IMR-90 (cell line): ENCODE results near the gene NT5C3A. TPM values are rescaled to one million over a fixed set of nuclear protein-coding genes. Genes with fewer than 3 reads are reported as not detected.

Experiments used
- ATAC-seq: fragments of 200-7000 bp; cut with Tn5 transposase; 2 replicates; pipeline ENCODE4 v1.9.1; 2020; ENCODE audit warnings: low read depth, mild to moderate bottlenecking, moderate library complexity
- BruUV-seq: library from RNA; stranded (reverse); fragments of 400-500 nt; replicated peaks from 2 replicates; lab custom pipeline; 2021; lab: Mats Ljungman, UMichigan
- CTCF ChIA-PET: fragments of 300-600 bp; formaldehyde crosslinking; extraction: SDS; loops from one replicate; lab custom pipeline; 2021; ENCODE audit warnings: antibody characterized with exemption; lab: Yijun Ruan, JAX
- POLR2A ChIA-PET: fragments of 300-600 bp; sonication (Branson Sonifier 250); formaldehyde crosslinking; loops from one replicate; lab custom pipeline; 2022; ENCODE audit warnings: antibody characterized with exemption; ENCODE audit not compliant: unreplicated experiment; lab: Charles Lee
- DNase-seq: peaks from one replicate; pipeline ENCODE4 v3.0.0; 2013
- H2AFZ ChIP-seq: replicated peaks from 2 replicates; pipeline ENCODE3; 2013; ENCODE audit warnings: low read length, mild to moderate bottlenecking; ENCODE audit not compliant: poor library complexity
- H2AK5ac ChIP-seq: 2 replicates; pipeline ENCODE4 v1.6.1; 2013; ENCODE audit warnings: low read depth, low read length, inconsistent platforms
- H2AK9ac ChIP-seq: replicated peaks from 2 replicates; pipeline ENCODE3; 2013; ENCODE audit warnings: mild to moderate bottlenecking, low read depth, low read length, moderate library complexity; ENCODE audit not compliant: poor library complexity
- H2BK120ac ChIP-seq: 2 replicates; pipeline ENCODE4 v1.6.1; 2013; ENCODE audit warnings: low read depth, low read length, inconsistent platforms
- H2BK15ac ChIP-seq: 3 replicates; pipeline ENCODE4 v1.6.1; 2013; ENCODE audit warnings: low read depth, low read length, inconsistent platforms
- H2BK20ac ChIP-seq: 2 replicates; pipeline ENCODE4 v1.6.1; 2013; ENCODE audit warnings: low read depth, mild to moderate bottlenecking, inconsistent platforms, low read length, moderate library complexity
- H2BK5ac ChIP-seq: 2 replicates; pipeline ENCODE4 v1.6.1; 2013; ENCODE audit warnings: mild to moderate bottlenecking, low read depth, low read length, inconsistent platforms; ENCODE audit not compliant: poor library complexity, severe bottlenecking
- H3K14ac ChIP-seq: replicated peaks from 2 replicates; pipeline ENCODE4 v1.6.1; 2013; ENCODE audit warnings: low read depth, low read length, inconsistent platforms
- H3K18ac ChIP-seq: 2 replicates; pipeline ENCODE4 v1.6.1; 2013; ENCODE audit warnings: low read depth, low read length, control low read depth
- H3K23ac ChIP-seq: 2 replicates; pipeline ENCODE4 v1.6.1; 2013; ENCODE audit warnings: low read depth, low read length, inconsistent platforms
- H3K27ac ChIP-seq: 2 replicates; pipeline ENCODE4 v1.5.1; 2013; ENCODE audit warnings: mild to moderate bottlenecking, control low read depth, low read length; ENCODE audit not compliant: insufficient read depth
- H3K27me3 ChIP-seq: 2 replicates; pipeline ENCODE4 v1.6.1; 2013; ENCODE audit warnings: low read length; ENCODE audit not compliant: control insufficient read depth, insufficient read depth
- H3K36me3 ChIP-seq: 2 replicates; pipeline ENCODE4 v1.6.1; 2013; ENCODE audit warnings: low read length, mixed read lengths; ENCODE audit not compliant: control insufficient read depth, insufficient read depth
- H3K4ac ChIP-seq: 2 replicates; pipeline ENCODE4 v1.6.1; 2013; ENCODE audit warnings: low read depth, low read length, inconsistent platforms
- H3K4me1 ChIP-seq: 2 replicates; pipeline ENCODE4 v1.6.1; 2013; ENCODE audit warnings: low read length, mixed read lengths; ENCODE audit not compliant: control insufficient read depth, insufficient read depth
- H3K4me2 ChIP-seq: 2 replicates; pipeline ENCODE4 v1.6.1; 2013; ENCODE audit warnings: low read depth, mild to moderate bottlenecking, control low read depth, low read length, moderate library complexity
- H3K4me3 ChIP-seq: 2 replicates; pipeline ENCODE4 v1.5.1; 2013; ENCODE audit warnings: low read depth, mild to moderate bottlenecking, control low read depth, low read length, moderate library complexity; ENCODE audit not compliant: insufficient read depth
- H3K56ac ChIP-seq: 2 replicates; pipeline ENCODE4 v1.6.1; 2013; ENCODE audit warnings: low read length, inconsistent platforms; ENCODE audit not compliant: insufficient read depth; ENCODE audit errors: extremely low read depth
- H3K79me1 ChIP-seq, 2 experiments: 2 replicates each; pipeline ENCODE4 v1.6.1; 2013; ENCODE audit warnings: low read length in 2 of 2, inconsistent platforms in 1 of 2, low read depth in 1 of 2
- H3K9ac ChIP-seq: 2 replicates; pipeline ENCODE4 v1.6.1; 2013; ENCODE audit warnings: low read depth, low read length, control low read depth
- H3K9me1 ChIP-seq: 2 replicates; pipeline ENCODE4 v1.6.1; 2013; ENCODE audit warnings: low read length, inconsistent platforms; ENCODE audit not compliant: insufficient read depth
- H3K9me3 ChIP-seq: 2 replicates; pipeline ENCODE4 v1.6.1; 2013; ENCODE audit warnings: low read length; ENCODE audit not compliant: control insufficient read depth, insufficient read depth
- H4K20me1 ChIP-seq: 2 replicates; pipeline ENCODE4 v1.6.1; 2013; ENCODE audit warnings: low read length, inconsistent platforms; ENCODE audit not compliant: insufficient read depth
- H4K5ac ChIP-seq: 2 replicates; pipeline ENCODE4 v1.6.1; 2013; ENCODE audit warnings: mild to moderate bottlenecking, low read depth, low read length, control low read depth
- H4K8ac ChIP-seq, 2 experiments: 2 replicates each; pipeline ENCODE4 v1.6.1; 2013; ENCODE audit warnings: low read depth in 2 of 2, low read length in 2 of 2, control low read depth in 1 of 2, inconsistent platforms in 1 of 2
- H4K91ac ChIP-seq: 2 replicates; pipeline ENCODE4 v1.6.1; 2013; ENCODE audit warnings: low read depth, low read length, inconsistent platforms; ENCODE audit not compliant: insufficient read depth
- BHLHE40 ChIP-seq: fragments of 150-350 bp; IDR thresholded peaks from 2 replicates; pipeline ENCODE4 v1.6.1; 2016; ENCODE audit warnings: mild to moderate bottlenecking, low read depth, low read length
- CEBPB ChIP-seq: IDR thresholded peaks from 2 replicates; pipeline ENCODE4 v1.6.1; 2012; ENCODE audit warnings: low read depth, low read length, improper control_type of control experiment
- FOS ChIP-seq: fragments of 150-350 bp; IDR thresholded peaks from 2 replicates; pipeline ENCODE4 v1.6.1; 2016; ENCODE audit warnings: low read depth, low read length
- MAFK ChIP-seq: IDR thresholded peaks from 2 replicates; pipeline ENCODE4 v1.6.1; 2012; ENCODE audit warnings: low read depth, low read length, improper control_type of control experiment
- MAZ ChIP-seq: IDR thresholded peaks from 2 replicates; pipeline ENCODE4 v1.6.1; 2012; ENCODE audit warnings: low read depth, mild to moderate bottlenecking, low read length, improper control_type of control experiment, moderate library complexity, borderline replicate concordance
- NFE2L2 ChIP-seq: fragments of 150-350 bp; IDR thresholded peaks from 2 replicates; pipeline ENCODE4 v1.6.1; 2016; ENCODE audit warnings: low read depth, mild to moderate bottlenecking, low read length
- POLR2A ChIP-seq: IDR thresholded peaks from 2 replicates; pipeline ENCODE4 v1.6.1; 2012; ENCODE audit warnings: mild to moderate bottlenecking, low read depth, low read length
- RAD21 ChIP-seq: IDR thresholded peaks from 2 replicates; pipeline ENCODE4 v1.6.1; 2012; ENCODE audit warnings: low read length, improper control_type of control experiment
- RCOR1 ChIP-seq: IDR thresholded peaks from 2 replicates; pipeline ENCODE4 v1.6.1; 2012; ENCODE audit warnings: mild to moderate bottlenecking, low read length, improper control_type of control experiment; ENCODE audit not compliant: insufficient replicate concordance
- RFX5 ChIP-seq: IDR thresholded peaks from 2 replicates; pipeline ENCODE4 v1.8.0; 2012; ENCODE audit warnings: low read depth, mild to moderate bottlenecking, low read length, moderate library complexity
- SMC3 ChIP-seq: fragments of 150-350 bp; IDR thresholded peaks from 2 replicates; pipeline ENCODE4 v1.6.1; 2016; ENCODE audit warnings: low read depth, mild to moderate bottlenecking, antibody characterized with exemption, low read length, moderate library complexity
- WGBS, 2 experiments: methylation state at CpG; one replicate each; pipeline versions ENCODE4 v1.1.5 to v1.1.7; 2013; ENCODE audit warnings: missing lambda C conversion rate in 2 of 2; ENCODE audit not compliant: insufficient read length in 1 of 2; ENCODE audit errors: extremely low coverage in 2 of 2; 5-methylcytosine and 5-hydroxymethylcytosine counted together
- dilution Hi-C: fragments of 300-500 bp; cut with HindIII; formaldehyde crosslinking; loops from one replicate; pipeline ENCODE4 v1.14.3; 2018; ENCODE audit warnings: low sequenced_read_pairs; ENCODE audit not compliant: unreplicated experiment
- in situ Hi-C: fragments of 300-500 bp; cut with MboI; formaldehyde crosslinking; loops from 3 replicates; pipeline ENCODE4 v1.14.3; 2019; ENCODE audit warnings: low sequenced_read_pairs, inconsistent platforms, mixed read lengths
- intact Hi-C: fragments of 100-400 bp; cut with micrococcal nuclease; formaldehyde crosslinking; loops from 2 replicates; pipeline ENCODE4 v1.10.0; 2022
- polyA plus RNA-seq, 3 experiments: library from polyadenylated mRNA; depleted of rRNA; stranded (reverse); fragments of >200 nt; gene quantifications; 2 replicates each; pipeline ENCODE4 v1.2.3, GENCODE V29; 2012; ENCODE audit warnings: low replicate concordance in 1 of 3
- total RNA-seq: library from RNA; depleted of rRNA; stranded (reverse); fragments of >200 nt; gene quantifications from 2 replicates; pipeline ENCODE4 v1.2.3, GENCODE V29; 2012
- TF ChIP-seq, protein P1 (sequence below): fragments of 150-350 bp; IDR thresholded peaks from 2 replicates; pipeline ENCODE4 v1.6.1; 2016; ENCODE audit warnings: low read depth, mild to moderate bottlenecking, low read length, moderate library complexity, borderline replicate concordance
- TF ChIP-seq, protein P2 (sequence below): conservative IDR thresholded peaks from 2 replicates; pipeline ENCODE4 v1.5.1; 2012; ENCODE audit warnings: mild to moderate bottlenecking, low read depth, low read length, improper control_type of control experiment

Gene NT5C3A
- total and polyA plus RNA-seq, 2 of the 4 experiments (the other 2 are of a cell fraction) = 11.3 to 12.2 TPM

DNA sequence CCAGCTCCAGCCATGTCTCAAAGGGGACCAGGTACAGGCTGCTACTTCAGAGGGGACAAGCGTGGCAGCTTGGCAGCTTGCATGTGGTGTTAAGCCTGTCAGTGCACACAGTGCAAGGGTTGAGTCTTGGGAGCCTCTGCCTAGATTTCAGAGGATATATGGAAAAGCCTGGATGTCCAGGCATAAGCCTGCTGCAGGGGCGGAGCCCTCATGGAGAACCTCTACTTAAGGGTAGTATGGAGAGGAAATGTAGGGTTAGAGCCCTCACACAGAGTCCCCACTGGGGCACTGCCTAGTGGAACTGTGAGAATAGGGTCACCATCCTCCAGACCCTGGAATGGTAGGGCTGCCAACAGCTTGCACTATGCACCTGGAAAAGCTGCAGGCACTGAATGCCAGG, 7.7 kb upstream of the NT5C3A start:
- TF ChIP-seq BHLHE40 (no peak), NFE2L2 (no peak), FOS (no peak), MAFK (no peak), CEBPB (no peak), RAD21 (no peak), POLR2A (no peak), RFX5 (no peak), SMC3 (no peak), RCOR1 (no peak), MAZ (no peak)
- TF ChIP-seq, protein P1, sequence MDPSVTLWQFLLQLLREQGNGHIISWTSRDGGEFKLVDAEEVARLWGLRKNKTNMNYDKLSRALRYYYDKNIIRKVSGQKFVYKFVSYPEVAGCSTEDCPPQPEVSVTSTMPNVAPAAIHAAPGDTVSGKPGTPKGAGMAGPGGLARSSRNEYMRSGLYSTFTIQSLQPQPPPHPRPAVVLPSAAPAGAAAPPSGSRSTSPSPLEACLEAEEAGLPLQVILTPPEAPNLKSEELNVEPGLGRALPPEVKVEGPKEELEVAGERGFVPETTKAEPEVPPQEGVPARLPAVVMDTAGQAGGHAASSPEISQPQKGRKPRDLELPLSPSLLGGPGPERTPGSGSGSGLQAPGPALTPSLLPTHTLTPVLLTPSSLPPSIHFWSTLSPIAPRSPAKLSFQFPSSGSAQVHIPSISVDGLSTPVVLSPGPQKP = no peak
- TF ChIP-seq, protein P2, sequence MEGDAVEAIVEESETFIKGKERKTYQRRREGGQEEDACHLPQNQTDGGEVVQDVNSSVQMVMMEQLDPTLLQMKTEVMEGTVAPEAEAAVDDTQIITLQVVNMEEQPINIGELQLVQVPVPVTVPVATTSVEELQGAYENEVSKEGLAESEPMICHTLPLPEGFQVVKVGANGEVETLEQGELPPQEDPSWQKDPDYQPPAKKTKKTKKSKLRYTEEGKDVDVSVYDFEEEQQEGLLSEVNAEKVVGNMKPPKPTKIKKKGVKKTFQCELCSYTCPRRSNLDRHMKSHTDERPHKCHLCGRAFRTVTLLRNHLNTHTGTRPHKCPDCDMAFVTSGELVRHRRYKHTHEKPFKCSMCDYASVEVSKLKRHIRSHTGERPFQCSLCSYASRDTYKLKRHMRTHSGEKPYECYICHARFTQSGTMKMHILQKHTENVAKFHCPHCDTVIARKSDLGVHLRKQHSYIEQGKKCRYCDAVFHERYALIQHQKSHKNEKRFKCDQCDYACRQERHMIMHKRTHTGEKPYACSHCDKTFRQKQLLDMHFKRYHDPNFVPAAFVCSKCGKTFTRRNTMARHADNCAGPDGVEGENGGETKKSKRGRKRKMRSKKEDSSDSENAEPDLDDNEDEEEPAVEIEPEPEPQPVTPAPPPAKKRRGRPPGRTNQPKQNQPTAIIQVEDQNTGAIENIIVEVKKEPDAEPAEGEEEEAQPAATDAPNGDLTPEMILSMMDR = no peak
- DNase-seq = no peak
- no peak overlapping the region for H2BK5ac ChIP-seq
- H3K27me3 ChIP-seq = no peaks in the 10 kb centered on the region
- H3K56ac ChIP-seq = no peak overlapping the region
- no peak overlapping the region for H3K27ac ChIP-seq
- dilution Hi-C loops = no loop called here
- no peak overlapping the region for H3K14ac ChIP-seq
- no TSS peak for BruUV-seq
- H3K4ac ChIP-seq = no peak overlapping the region
- CTCF ChIA-PET = no interaction called here
- no peak for ATAC-seq
- POLR2A ChIA-PET = no interaction called here
- H2AK9ac ChIP-seq = no peak overlapping the region
- H4K20me1 ChIP-seq = no peaks in the 10 kb centered on the region
- no peak overlapping the region for H3K23ac ChIP-seq
- no peak overlapping the region for H4K5ac ChIP-seq
- H4K91ac ChIP-seq = no peak overlapping the region
- peaks cover 6% of the 10 kb centered on the region; the same call in 1 of the 2 replicates for H3K9me1 ChIP-seq
- no peaks in the 10 kb centered on the region for H3K79me1 ChIP-seq
- peaks cover 8% of the 10 kb centered on the region for H3K4me1 ChIP-seq
- H3K4me2 ChIP-seq = no peak overlapping the region
- H2BK20ac ChIP-seq = no peak overlapping the region
- H3K36me3 ChIP-seq = no peaks in the 10 kb centered on the region
- H3K4me3 ChIP-seq = no peak overlapping the region
- in situ Hi-C loops = no loop called here
- WGBS, 2 experiments = 93% methylated on average over 2 of the region's 2 CpGs; no CpG with 5 or more reads in 1 of the 2 experiments
- H2BK15ac ChIP-seq = no peak overlapping the region
- H3K9ac ChIP-seq = no peak overlapping the region
- no peak overlapping the region for H2AK5ac ChIP-seq
- H3K9me3 ChIP-seq = peaks cover 7% of the 10 kb centered on the region; the same call in 1 of the 2 replicates
- H3K18ac ChIP-seq = no peak overlapping the region
- H4K8ac ChIP-seq = no peak overlapping the region
- no peak overlapping the region for H2BK120ac ChIP-seq
- H2AFZ ChIP-seq = no peak overlapping the region
- intact Hi-C loops = no loop called here
